Measurements from ENCODE around the gene LIFR. TPM values are rescaled to one million over a fixed set of nuclear protein-coding genes. Genes with fewer than 3 reads are reported as not detected.

Gene LIFR
- total RNA-seq, 1 donor from 2014 or later, result 7.5 TPM

- peaks cover 39% of the 10 kb centered on the region for H3K4me1 Mint-ChIP-seq (ENCODE audit: low read depth)
- H3K27me3 Mint-ChIP-seq (ENCODE audit: low read depth), result no peaks in the 10 kb centered on the region
- no peaks in the 10 kb centered on the region for H3K9me3 Mint-ChIP-seq (ENCODE audit: low read depth)
- H3K36me3 Mint-ChIP-seq (ENCODE audit: low read depth), result no peaks in the 10 kb centered on the region
- H3K4me3 Mint-ChIP-seq (ENCODE audit: unreplicated experiment), result no peak overlapping the region
- no peak for DNase-seq (ENCODE audit: low spot score)
- peak overlapping the region; percentile 23 for H3K27ac Mint-ChIP-seq (ENCODE audit: unreplicated experiment)
- TF ChIP-seq, protein P1, sequence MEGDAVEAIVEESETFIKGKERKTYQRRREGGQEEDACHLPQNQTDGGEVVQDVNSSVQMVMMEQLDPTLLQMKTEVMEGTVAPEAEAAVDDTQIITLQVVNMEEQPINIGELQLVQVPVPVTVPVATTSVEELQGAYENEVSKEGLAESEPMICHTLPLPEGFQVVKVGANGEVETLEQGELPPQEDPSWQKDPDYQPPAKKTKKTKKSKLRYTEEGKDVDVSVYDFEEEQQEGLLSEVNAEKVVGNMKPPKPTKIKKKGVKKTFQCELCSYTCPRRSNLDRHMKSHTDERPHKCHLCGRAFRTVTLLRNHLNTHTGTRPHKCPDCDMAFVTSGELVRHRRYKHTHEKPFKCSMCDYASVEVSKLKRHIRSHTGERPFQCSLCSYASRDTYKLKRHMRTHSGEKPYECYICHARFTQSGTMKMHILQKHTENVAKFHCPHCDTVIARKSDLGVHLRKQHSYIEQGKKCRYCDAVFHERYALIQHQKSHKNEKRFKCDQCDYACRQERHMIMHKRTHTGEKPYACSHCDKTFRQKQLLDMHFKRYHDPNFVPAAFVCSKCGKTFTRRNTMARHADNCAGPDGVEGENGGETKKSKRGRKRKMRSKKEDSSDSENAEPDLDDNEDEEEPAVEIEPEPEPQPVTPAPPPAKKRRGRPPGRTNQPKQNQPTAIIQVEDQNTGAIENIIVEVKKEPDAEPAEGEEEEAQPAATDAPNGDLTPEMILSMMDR (IDR thresholded peaks at IDR 0.05), result no peak
These were observed 42.0 kb upstream of the LIFR start for GRCh38 chr5:38598296-38598993.

DNA sequence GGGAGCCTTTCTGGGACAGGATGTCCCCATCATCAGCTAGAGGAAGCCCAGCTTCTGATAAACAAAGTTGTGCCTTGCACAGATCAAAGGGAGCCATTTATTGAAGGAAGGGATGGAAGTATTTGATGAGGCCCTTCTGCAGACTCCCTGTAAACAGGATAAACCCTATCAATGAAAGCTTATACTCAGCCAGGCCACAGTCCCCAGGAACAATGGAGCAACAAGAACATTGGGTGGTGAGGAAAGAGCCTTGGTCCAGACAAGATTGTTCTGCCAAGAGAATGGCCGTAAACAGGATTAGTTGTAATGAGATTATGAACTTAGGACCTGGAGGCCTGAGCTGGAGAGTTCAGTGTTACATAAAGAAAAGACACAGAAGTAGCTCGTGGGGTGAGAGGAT, 40.5 kb upstream of the LIFR start:
- DNase-seq (ENCODE audit: low spot score), result no peak
- TF ChIP-seq, protein P1 (IDR thresholded peaks at IDR 0.05), result no peak
- Mint-ChIP-seq H3K9me3 (ENCODE audit: low read depth) (no peaks in the 10 kb centered on the region), H3K4me1 (ENCODE audit: low read depth) (peaks cover 35% of the 10 kb centered on the region), H3K36me3 (ENCODE audit: low read depth) (no peaks in the 10 kb centered on the region), H3K27ac (ENCODE audit: unreplicated experiment) (no peak overlapping the region), H3K27me3 (ENCODE audit: low read depth) (no peaks in the 10 kb centered on the region), H3K4me3 (ENCODE audit: unreplicated experiment) (no peak overlapping the region)

DNA sequence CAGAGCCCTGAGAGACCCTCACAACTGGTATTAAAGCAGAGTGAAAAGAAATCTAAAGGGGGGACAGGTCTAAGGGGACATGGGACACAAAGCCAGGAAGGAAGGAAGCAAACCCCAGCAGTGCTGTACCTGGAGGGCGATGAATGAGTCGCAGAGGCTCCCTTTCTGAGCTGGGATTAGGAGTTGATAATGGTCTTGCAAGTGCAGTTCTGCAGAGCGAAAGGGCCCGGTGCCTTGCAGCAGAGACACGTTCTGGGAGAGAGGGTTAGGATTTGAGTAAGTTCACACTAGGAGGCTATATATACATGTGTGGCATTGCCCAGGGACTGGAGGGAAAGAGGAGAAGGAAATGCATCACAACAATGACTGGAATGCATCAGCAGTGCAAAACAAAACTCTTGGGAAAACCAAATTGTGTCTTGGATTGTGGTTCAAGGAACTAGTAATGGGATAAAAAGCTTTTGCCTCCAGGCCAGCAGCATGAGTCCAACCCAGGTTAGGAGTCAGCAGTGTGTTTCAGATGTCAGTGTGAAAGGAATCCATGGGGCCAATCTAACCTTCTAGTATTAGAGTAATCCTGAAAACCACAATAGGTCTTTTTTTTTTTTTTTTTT, 38.8 kb upstream of the LIFR start:
- Mint-ChIP-seq H3K36me3 (ENCODE audit: low read depth) (no peaks in the 10 kb centered on the region), H3K4me3 (ENCODE audit: unreplicated experiment) (no peak overlapping the region), H3K27ac (ENCODE audit: unreplicated experiment) (peak overlapping the region; percentile 2), H3K4me1 (ENCODE audit: low read depth) (peaks cover 31% of the 10 kb centered on the region), H3K9me3 (ENCODE audit: low read depth) (no peaks in the 10 kb centered on the region), H3K27me3 (ENCODE audit: low read depth) (no peaks in the 10 kb centered on the region)
- no peak for DNase-seq (ENCODE audit: low spot score)
- TF ChIP-seq, protein P1 (IDR thresholded peaks at IDR 0.05), result no peak

- Mint-ChIP-seq H3K27me3 (ENCODE audit: low read depth) (no peaks in the 10 kb centered on the region), H3K27ac (ENCODE audit: unreplicated experiment) (no peak overlapping the region)
These were observed 37.5 kb upstream of the LIFR start for GRCh38 chr5:38593959-38594358.

GRCh38 chr5:38591523-38591849, 35.0 kb upstream of the LIFR start:
- H3K27me3 Mint-ChIP-seq (ENCODE audit: low read depth), result no peaks in the 10 kb centered on the region
- H3K9me3 Mint-ChIP-seq (ENCODE audit: low read depth), result no peaks in the 10 kb centered on the region
- H3K36me3 Mint-ChIP-seq (ENCODE audit: low read depth), result no peaks in the 10 kb centered on the region
- DNase-seq (ENCODE audit: low spot score), result no peak
- H3K4me3 Mint-ChIP-seq (ENCODE audit: unreplicated experiment), result no peak overlapping the region
- no peak overlapping the region for H3K27ac Mint-ChIP-seq (ENCODE audit: unreplicated experiment)
- TF ChIP-seq, protein P1 (IDR thresholded peaks at IDR 0.05), result no peak
- peaks cover 18% of the 10 kb centered on the region for H3K4me1 Mint-ChIP-seq (ENCODE audit: low read depth)

More at GRCh38 chr5:38593959-38594358, 37.5 kb upstream of the LIFR start:
- TF ChIP-seq, protein P1 (IDR thresholded peaks at IDR 0.05), result no peak
- H3K4me1 Mint-ChIP-seq (ENCODE audit: low read depth), result peaks cover 25% of the 10 kb centered on the region
- H3K4me3 Mint-ChIP-seq (ENCODE audit: unreplicated experiment), result no peak overlapping the region
- no peaks in the 10 kb centered on the region for H3K9me3 Mint-ChIP-seq (ENCODE audit: low read depth)
- no peaks in the 10 kb centered on the region for H3K36me3 Mint-ChIP-seq (ENCODE audit: low read depth)
- no peak for DNase-seq (ENCODE audit: low spot score)

Data from chondrocyte (in vitro differentiated cells).